ENCODE results near the gene ME3. TPM values are rescaled to one million over a fixed set of nuclear protein-coding genes. Genes with fewer than 3 reads are reported as not detected.
A peak's percentile ranks its signal among the peaks of the same experiment; 100 is the strongest.
"Not testable (repeated sequence)": the region's sequence is repeated elsewhere in the genome, so short reads cannot be mapped to it uniquely, and the experiment has no call there.

Gene ME3
- polyA plus RNA-seq, 1 donor from 2014 or later: not detected

DNA sequence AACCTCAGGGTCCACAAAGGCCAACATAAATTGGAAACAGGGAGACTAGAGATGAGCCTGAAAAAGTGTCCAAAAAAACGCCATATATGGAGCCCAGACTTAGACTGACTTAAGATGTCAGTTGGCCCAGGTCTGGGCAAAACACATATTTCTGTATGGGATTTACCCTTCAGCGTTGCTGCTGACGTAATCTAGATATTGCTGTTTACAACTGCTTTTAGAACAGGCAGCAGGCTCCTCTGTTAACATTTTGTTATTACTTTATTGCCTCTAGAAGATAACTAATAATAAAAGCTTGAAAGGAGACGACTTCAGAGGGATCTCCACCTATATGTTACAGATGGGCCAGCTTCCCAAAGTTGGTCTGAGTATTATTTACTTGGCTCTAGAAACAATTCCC is 8.7 kb downstream of the ME3 start:
- no peaks in the 10 kb centered on the region for H3K4me1 Mint-ChIP-seq
- H3K4me3 Mint-ChIP-seq: no peak overlapping the region
- peaks cover 4% of the 10 kb centered on the region for H3K36me3 Mint-ChIP-seq
- H3K27me3 Mint-ChIP-seq: peaks cover 14% of the 10 kb centered on the region
- H3K9me3 Mint-ChIP-seq: peaks cover 0 to 6% (median 4%) of the 10 kb centered on the region in 3 donors
- no peak overlapping the region for H3K27ac Mint-ChIP-seq

DNA sequence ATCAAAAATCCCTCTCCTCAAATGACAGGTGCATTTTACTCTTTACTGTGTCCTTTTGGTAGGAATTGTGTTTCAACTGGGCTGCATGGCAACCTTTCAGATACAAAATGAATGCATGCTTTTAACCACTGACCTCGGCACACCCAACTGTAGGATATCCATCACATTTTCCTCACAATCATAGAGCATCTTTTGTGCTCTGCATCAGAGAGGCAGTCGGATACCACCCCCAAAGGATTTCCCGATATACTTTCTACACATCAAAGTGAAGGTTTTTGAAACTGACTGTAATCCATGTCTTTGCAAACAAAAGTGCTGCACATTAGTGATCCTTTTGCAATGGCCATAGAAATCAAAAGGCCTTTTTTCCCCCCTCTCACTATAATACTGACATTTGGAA is 9.1 kb downstream of the ME3 start:
- peaks cover 0 to 6% (median 6%) of the 10 kb centered on the region in 3 donors for H3K9me3 Mint-ChIP-seq
- H3K27ac Mint-ChIP-seq: no peak overlapping the region
- H3K4me3 Mint-ChIP-seq: no peak overlapping the region
- no peaks in the 10 kb centered on the region for H3K4me1 Mint-ChIP-seq
- H3K36me3 Mint-ChIP-seq: no peaks in the 10 kb centered on the region
- peaks cover 10% of the 10 kb centered on the region for H3K27me3 Mint-ChIP-seq

DNA sequence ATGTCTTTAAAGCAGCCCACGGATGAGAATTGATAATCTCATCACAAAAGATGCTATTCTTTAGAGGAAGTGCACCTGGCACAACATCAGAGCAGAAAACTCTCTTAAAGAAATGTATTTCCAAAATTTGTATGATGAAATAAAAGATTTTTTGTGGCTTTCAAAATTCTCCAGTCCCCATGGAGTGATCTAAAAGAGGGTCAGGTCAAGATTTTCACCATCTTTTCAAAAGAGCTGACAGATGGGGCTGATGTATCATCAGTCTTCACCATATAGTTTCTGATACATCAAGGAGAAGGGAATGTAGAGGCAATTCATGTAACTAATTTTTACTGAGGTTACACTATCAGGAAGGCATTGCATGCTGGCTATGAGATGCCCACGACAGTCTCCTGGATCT is 11.7 kb downstream of the ME3 start:
- peaks cover 2 to 10% (median 6%) of the 10 kb centered on the region in 3 donors for H3K9me3 Mint-ChIP-seq
- no peak overlapping the region for H3K27ac Mint-ChIP-seq
- peaks cover 5% of the 10 kb centered on the region for H3K27me3 Mint-ChIP-seq
- no peaks in the 10 kb centered on the region for H3K36me3 Mint-ChIP-seq
- no peak overlapping the region for H3K4me3 Mint-ChIP-seq
- no peaks in the 10 kb centered on the region for H3K4me1 Mint-ChIP-seq

DNA sequence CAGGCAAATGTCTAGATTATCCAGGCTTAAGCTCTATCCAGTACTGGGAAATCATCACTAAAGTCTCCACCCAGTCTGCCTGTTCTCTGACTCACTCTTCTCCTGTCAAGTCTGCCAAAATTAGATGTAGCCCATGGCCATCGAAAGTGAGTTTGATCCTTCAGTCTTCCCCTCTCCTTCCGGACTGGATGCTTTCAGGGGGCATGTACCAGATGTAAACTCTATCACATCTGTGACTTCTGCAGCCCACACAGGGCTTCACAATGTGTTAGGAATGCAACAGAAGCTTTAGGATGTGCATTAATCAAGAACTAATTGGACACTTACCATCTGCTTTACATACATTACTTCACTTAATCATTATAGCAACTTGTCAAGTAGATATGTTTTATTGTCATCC is 12.3 kb downstream of the ME3 start:
- H3K36me3 Mint-ChIP-seq: no peaks in the 10 kb centered on the region
- peaks cover 2 to 10% (median 6%) of the 10 kb centered on the region in 3 donors for H3K9me3 Mint-ChIP-seq
- peaks cover 5% of the 10 kb centered on the region for H3K27me3 Mint-ChIP-seq
- H3K27ac Mint-ChIP-seq: no peak overlapping the region
- no peaks in the 10 kb centered on the region for H3K4me1 Mint-ChIP-seq
- no peak overlapping the region for H3K4me3 Mint-ChIP-seq

DNA sequence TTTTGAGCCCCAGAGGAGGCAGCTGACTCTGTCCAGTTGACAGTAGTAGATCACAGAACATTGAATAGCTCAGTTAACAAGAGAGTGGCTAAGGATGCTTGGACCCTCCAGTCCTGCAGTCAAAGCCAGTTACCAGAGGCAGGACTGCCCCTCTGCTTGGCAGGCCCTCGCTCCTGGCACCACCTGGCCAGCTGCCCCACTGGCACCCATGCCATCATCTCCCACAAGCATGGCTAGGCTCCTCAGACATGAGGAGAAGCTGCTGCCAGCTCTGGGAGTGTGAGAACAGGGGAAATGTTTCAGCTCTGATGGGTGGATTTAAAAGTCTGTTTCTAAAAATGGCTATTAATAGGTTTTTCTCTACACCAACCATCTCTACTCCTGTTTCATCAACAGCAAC is 13.9 kb downstream of the ME3 start:
- Mint-ChIP-seq H3K4me3 (no peak overlapping the region), H3K27me3 (peaks cover 3% of the 10 kb centered on the region), H3K9me3 (peaks cover 2 to 10% (median 6%) of the 10 kb centered on the region in 3 donors), H3K4me1 (no peaks in the 10 kb centered on the region), H3K27ac (no peak overlapping the region), H3K36me3 (no peaks in the 10 kb centered on the region)

DNA sequence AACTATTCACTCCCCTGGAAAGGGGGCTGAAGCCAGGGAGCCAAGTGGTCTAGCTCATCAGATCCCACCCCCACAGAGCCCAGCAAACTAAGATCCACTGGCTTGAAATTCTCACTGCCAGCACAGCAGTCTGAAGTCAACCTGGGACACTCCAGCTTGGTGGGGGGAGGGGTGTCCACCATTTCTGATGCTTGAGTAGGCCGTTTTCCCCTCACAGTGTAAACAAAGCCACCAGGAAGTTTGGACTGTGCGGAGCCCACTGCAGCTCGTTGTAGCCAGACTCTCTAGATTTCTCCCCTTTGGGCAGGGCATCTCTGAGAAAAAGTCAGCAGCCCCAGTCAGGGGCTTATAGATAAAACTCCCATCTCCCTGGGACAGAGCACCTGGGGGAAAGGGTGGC is 27.2 kb downstream of the ME3 start:
- not testable (repeated sequence) for H3K4me3 Mint-ChIP-seq, H3K9me3 Mint-ChIP-seq, H3K36me3 Mint-ChIP-seq, H3K4me1 Mint-ChIP-seq, H3K27ac Mint-ChIP-seq
- peaks cover 20% of the 10 kb centered on the region for H3K27me3 Mint-ChIP-seq

DNA sequence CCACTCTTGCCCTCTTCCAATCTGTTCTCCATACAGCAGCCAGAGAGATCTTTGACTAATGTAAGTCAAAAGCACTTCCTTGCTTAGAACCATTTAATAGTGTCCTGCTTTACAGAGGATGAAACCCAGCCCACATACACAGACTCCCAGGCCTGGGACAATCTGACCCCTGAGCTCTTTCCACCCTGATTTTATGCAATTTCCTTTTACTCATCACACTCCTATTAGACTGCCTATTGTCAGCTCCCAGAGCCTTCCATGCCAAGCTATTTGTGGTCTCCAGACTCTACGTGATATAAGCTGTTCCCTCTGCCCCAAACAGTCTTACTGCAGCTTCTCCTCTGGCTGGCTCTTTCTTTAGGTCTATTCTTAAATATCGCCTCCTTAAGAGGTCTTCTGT is 28.1 kb downstream of the ME3 start:
- Mint-ChIP-seq H3K27me3 (peaks cover 20% of the 10 kb centered on the region), H3K4me3 (no peak overlapping the region), H3K4me1 (no peaks in the 10 kb centered on the region), H3K27ac (no peak overlapping the region), H3K9me3 (peaks cover 6 to 9% (median 9%) of the 10 kb centered on the region in 3 donors), H3K36me3 (no peaks in the 10 kb centered on the region)

DNA sequence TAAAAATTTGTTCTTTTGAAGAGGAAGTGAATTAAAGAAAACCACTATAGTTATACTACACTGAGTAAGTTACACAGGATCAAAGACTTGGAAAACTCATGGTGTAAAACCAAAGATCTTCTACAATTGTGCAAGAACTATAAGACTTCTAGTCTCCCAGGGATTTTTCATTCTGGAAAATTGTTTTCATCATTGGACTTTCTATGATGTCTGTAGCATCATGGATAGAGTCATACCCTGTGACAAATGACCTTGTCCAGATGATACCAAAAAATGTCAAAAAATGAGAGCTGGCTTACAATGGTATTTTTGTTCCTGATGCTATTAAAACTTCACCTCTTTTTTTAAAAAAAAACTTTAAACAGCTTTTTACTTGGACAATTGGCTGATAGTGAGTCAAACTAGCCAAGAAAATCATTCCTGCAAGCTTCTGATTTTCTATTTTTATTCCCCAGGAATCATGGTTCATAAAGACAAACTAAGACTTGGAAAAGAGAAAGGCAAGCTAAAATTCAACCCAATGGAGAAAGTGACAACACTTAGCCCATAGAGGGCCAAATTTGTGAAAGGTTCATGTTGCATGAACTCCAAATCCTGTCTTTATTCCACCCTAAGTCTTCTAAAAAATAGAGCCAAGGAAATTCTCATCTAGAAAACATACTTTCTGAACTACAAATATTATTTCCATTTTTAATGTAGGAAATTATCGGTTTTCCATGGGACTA is 30.7 kb downstream of the ME3 start:
- Mint-ChIP-seq H3K4me3 (no peak overlapping the region), H3K4me1 (no peaks in the 10 kb centered on the region), H3K27me3 (peaks cover 12% of the 10 kb centered on the region), H3K36me3 (no peaks in the 10 kb centered on the region), H3K27ac (no peak overlapping the region), H3K9me3 (peaks cover 2 to 4% (median 3%) of the 10 kb centered on the region in 3 donors)

DNA sequence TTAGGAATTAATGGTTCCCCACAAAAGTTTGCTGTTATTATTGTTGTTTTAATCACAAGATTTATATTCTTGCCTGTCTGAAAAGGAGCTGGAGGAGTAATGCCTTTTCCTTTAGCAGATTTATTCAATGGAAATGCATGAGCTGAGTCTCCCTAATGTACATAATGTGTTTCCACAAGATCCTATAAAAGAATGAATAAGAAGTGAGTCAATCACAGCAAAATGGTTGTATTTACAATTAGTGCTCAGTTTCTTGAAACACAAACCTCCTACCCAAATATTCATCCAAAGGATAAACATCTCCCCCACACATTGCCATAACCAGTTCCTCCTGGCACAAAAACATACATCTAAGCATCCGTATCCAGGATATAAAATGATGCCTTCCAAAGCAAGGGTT is 33.3 kb downstream of the ME3 start:
- H3K36me3 Mint-ChIP-seq: no peaks in the 10 kb centered on the region
- peaks cover 4% of the 10 kb centered on the region for H3K27me3 Mint-ChIP-seq
- H3K4me1 Mint-ChIP-seq: no peaks in the 10 kb centered on the region
- no peak overlapping the region for H3K27ac Mint-ChIP-seq
- no peak overlapping the region for H3K4me3 Mint-ChIP-seq
- H3K9me3 Mint-ChIP-seq: peaks cover 0 to 2% (median 0%) of the 10 kb centered on the region in 3 donors

DNA sequence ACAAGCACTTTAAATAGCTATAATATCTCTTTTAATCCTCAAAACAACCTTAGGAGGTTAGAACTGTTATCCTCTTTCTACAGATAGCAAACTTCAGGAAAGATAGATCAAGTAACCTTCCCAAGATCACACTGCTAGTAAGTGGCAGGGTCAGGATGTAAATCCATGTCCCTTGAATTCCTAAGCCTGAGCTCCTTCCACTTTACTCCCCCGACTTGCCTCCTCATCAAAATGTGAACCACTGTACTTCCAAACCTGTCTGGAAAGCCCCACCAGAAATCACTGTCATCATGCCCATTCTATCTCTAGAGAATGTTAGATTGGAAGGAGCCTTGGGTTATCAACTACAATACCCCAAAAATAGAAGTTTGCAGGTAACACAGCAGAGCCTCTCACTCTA is 33.7 kb downstream of the ME3 start:
- peaks cover 4% of the 10 kb centered on the region for H3K27me3 Mint-ChIP-seq
- peaks cover 0 to 2% (median 0%) of the 10 kb centered on the region in 3 donors for H3K9me3 Mint-ChIP-seq
- H3K27ac Mint-ChIP-seq: no peak overlapping the region
- H3K4me1 Mint-ChIP-seq: no peaks in the 10 kb centered on the region
- no peak overlapping the region for H3K4me3 Mint-ChIP-seq
- H3K36me3 Mint-ChIP-seq: no peaks in the 10 kb centered on the region

DNA sequence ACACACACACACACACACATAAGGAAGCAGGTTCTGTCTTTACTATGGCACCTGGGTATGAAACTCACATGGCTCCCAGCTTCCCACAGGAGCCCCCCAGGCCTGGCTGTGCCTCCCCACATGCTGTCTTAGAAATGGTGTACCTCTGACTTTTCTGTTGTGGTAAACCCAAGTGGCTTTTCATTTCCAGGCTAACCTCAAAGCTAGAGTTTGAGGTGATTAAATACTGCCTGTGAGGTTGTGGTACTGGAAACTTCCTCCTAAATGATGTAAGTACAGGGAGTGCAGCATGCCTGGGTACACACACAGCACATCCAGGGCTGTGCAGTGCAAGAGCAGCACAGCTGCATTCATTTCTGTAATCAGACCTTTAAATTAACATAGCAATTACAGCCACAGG is 34.4 kb downstream of the ME3 start:
- Mint-ChIP-seq H3K4me3 (no peak overlapping the region), H3K27me3 (peaks cover 4% of the 10 kb centered on the region), H3K36me3 (no peaks in the 10 kb centered on the region), H3K9me3 (no peaks in the 10 kb centered on the region), H3K27ac (no peak overlapping the region), H3K4me1 (no peaks in the 10 kb centered on the region)

DNA sequence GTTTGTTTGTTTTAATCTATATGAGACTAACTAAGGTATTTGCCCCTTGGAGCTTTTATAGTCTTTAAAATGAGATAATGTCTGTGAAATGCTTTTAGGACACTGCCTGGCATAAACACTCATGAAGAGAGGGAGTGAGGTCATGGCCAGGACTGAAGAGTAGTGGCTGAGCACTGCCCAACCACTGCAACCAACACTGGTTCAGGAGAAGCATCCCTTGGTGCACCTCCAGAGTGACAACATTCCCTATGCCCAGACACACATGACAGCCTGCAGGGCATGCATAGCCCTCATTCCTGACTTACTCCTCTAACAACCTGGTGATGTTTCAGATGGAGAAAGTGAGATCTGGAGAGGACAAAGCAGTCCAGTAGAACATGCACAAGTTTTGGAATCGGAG is 36.1 kb downstream of the ME3 start:
- Mint-ChIP-seq H3K4me3 (no peak overlapping the region), H3K27me3 (peaks cover 4% of the 10 kb centered on the region), H3K27ac (no peak overlapping the region), H3K9me3 (no peaks in the 10 kb centered on the region), H3K4me1 (no peaks in the 10 kb centered on the region), H3K36me3 (no peaks in the 10 kb centered on the region)

DNA sequence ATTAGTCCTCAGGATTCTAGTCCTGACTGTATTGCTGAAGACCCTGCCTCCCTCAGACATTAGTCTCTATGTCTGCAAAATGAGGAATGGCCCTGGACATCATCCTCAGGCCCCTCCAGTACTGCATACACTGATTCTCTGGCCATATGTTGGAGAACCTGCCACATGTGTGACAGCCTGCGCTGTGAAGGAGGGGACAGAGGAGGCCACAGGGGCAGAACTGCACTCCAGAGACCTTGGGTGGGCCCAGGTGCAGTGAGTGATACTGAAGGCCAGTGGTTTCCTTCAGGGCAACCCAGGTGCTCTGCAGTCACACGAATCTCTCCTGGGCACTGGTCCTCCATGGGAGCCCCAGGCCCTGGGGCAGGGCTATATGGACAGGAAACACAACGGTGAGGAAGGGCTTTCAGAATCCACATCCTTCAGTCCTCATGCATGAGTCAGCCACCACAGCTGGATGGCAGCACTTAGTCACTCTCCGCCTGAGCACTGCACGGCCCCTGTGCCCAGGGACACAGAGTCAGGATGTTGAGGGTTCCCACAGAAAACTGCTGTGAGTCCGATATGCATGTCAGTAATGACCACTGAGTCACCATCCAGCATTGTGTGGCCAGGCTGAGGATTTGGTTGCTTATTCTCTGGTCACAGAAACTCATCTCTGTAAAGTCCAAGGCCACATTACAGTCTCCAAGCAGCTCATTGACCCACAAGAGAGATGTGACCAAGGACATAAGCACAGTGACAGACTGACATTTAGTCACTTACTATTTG is 39.7 kb downstream of the ME3 start:
- H3K9me3 Mint-ChIP-seq: no peaks in the 10 kb centered on the region
- H3K27me3 Mint-ChIP-seq: no peaks in the 10 kb centered on the region
- H3K4me3 Mint-ChIP-seq: no peak overlapping the region
- H3K27ac Mint-ChIP-seq: no peak overlapping the region
- H3K4me1 Mint-ChIP-seq: no peaks in the 10 kb centered on the region
- no peaks in the 10 kb centered on the region for H3K36me3 Mint-ChIP-seq

DNA sequence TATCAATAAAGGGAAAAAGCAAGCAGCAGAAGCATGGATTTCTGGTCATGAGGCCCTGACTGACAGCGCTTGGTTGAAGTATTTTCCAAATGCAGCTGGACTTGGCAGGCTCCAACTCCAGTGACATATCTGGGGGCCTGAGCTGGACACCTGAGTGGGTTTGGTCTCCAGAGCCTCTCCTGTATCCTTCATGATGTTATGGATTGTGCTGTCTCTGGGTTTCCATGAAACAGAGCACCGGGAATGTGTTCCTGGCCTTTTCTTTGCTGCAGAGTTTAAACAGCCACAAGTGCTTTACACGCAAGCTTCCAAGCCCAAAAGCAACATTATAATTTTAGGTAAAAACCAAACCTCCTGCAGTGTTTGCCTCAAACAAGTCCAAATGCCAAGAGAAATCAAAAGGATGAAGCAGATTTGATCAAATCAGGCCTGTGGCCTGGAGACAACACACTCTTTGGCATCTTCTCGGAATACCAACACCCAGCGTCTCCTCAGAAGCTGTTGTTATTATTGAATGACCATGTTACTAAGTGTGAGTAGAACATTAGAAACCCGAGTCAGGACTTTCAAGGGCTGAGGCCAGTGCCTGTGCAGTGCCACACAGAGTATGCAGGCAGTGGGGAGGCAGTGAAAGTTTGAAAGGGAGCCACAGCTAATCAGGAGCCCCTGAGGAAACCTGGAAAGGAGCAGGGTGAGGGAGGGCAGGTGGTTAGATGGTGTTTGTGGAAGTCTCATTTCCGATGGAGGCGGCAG is 42.0 kb downstream of the ME3 start:
- H3K9me3 Mint-ChIP-seq: no peaks in the 10 kb centered on the region
- peaks cover 3% of the 10 kb centered on the region for H3K27me3 Mint-ChIP-seq
- no peaks in the 10 kb centered on the region for H3K4me1 Mint-ChIP-seq
- H3K4me3 Mint-ChIP-seq: no peak overlapping the region
- H3K36me3 Mint-ChIP-seq: no peaks in the 10 kb centered on the region
- peak overlapping the region in 1 of 3 donors; percentile 53 for H3K27ac Mint-ChIP-seq

DNA sequence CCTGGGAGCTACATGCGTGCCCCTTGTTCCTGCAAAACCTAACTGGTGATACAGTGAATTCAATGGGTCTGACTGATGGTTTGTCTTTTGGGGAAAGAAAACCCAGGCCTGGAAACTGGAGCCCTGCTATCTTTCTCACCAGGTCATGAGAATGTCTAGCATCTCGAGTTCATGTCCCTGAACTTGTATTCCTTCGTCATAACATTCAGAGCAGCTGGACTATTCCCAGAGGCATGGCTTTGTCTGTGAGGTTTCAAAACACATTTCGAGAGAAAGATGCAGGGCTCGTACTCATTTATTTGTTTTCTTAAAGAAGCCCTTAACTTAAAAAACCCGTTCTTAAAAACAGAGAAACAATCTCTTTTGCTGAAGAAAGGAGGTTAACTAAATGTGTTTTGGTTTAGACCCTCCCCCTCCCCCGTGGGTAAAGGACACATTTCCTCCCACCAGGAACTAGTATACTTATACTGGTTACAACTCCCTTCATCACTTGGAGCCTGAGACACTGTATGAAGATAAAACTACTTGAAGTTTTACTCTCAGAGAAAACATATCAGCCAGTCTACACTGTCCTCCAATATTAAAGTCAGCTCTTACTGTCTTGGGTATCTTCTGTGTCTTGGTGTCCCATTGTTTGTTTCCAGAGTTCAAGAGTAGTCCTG is 43.2 kb downstream of the ME3 start:
- Mint-ChIP-seq H3K27ac (no peak overlapping the region), H3K36me3 (no peaks in the 10 kb centered on the region), H3K4me1 (no peaks in the 10 kb centered on the region), H3K27me3 (peaks cover 6% of the 10 kb centered on the region), H3K4me3 (no peak overlapping the region), H3K9me3 (no peaks in the 10 kb centered on the region)
